ENCODE measurements around the gene KLKB1. TPM values are rescaled to one million over a fixed set of nuclear protein-coding genes. Genes with fewer than 3 reads are reported as not detected.

Gene KLKB1
- total RNA-seq, 1 donor = not detected

DNA sequence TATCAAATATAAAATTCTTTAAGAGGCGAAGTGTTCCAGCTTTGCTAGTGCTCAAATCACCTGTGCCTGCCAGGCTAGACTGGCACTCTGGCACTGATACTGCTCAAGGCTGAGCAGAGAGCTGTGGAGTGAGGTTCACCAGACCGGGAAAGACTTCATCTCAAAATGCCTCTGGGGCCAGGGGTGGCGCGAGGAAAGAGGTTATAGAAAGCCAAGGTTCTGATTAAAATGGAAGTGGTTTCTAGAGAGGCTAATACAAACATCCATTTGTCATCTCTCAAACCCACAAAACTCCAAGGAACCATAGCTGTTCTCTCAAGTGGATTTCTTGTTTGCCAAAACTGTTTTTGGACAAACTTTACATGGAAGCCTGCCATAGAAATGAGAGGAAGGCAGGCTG, 80.2 kb downstream of the KLKB1 start:
- no peak for DNase-seq (ENCODE audit: low read depth)
- TF ChIP-seq, protein P1, sequence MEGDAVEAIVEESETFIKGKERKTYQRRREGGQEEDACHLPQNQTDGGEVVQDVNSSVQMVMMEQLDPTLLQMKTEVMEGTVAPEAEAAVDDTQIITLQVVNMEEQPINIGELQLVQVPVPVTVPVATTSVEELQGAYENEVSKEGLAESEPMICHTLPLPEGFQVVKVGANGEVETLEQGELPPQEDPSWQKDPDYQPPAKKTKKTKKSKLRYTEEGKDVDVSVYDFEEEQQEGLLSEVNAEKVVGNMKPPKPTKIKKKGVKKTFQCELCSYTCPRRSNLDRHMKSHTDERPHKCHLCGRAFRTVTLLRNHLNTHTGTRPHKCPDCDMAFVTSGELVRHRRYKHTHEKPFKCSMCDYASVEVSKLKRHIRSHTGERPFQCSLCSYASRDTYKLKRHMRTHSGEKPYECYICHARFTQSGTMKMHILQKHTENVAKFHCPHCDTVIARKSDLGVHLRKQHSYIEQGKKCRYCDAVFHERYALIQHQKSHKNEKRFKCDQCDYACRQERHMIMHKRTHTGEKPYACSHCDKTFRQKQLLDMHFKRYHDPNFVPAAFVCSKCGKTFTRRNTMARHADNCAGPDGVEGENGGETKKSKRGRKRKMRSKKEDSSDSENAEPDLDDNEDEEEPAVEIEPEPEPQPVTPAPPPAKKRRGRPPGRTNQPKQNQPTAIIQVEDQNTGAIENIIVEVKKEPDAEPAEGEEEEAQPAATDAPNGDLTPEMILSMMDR (IDR thresholded peaks at IDR 0.05; ENCODE audit: insufficient read depth, low read depth, low read length) = no peak
- no peak overlapping the region for H3K4me3 ChIP-seq (ENCODE audit: low read depth, low read length)

DNA sequence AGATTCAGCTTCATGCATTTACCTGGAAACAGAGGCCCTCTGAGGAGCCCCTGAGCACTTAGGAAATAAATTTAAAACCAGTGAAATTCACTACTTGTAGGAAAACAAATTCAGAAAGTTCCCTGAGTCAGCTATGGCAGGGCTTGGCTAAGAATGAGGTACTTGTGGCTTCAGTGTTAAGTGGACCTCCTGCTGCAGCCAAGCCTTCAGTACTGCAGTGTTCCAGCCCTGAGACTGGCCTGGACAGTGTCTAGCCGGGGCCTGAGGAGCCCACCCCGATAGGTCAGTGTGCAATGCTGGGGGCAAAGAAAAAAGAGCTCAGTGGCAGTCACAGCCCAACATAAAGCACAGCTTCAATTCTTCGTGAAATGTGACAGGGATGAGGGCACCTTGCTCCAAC, 80.6 kb downstream of the KLKB1 start:
- no peak overlapping the region for H3K4me3 ChIP-seq (ENCODE audit: low read depth, low read length)
- DNase-seq (ENCODE audit: low read depth) = no peak
- TF ChIP-seq, protein P1 (IDR thresholded peaks at IDR 0.05; ENCODE audit: insufficient read depth, low read depth, low read length) = no peak

Other genes with a start within 250 kb of the KLKB1 start
- gene TLR3, start 158.4 kb upstream of the KLKB1 start, total RNA-seq = 0.43 and 0.97 TPM in 2 replicates
- gene FAM149A, start 122.8 kb upstream of the KLKB1 start, total RNA-seq = 0.43 and 0.64 TPM in 2 replicates
- gene CYP4V2, start 35.9 kb upstream of the KLKB1 start, total RNA-seq = 12.9 and 15.1 TPM in 2 replicates
- not detected in 2 replicates for gene F11, start 38.7 kb downstream of the KLKB1 start, total RNA-seq

Measured in fibroblast of villous mesenchyme (primary cell).